H7 (cell line): Measurements from ENCODE around the gene BRD4. TPM values are rescaled to one million over a fixed set of nuclear protein-coding genes. Genes with fewer than 3 reads are reported as not detected.

Experiments
- DNase-seq: peaks from one replicate; pipeline ENCODE4 v3.0.0; 2012
- H3K27me3 ChIP-seq: 2 replicates; pipeline ENCODE4 v1.6.0; 2011; ENCODE audit warnings: mild to moderate bottlenecking, low read length; ENCODE audit not compliant: control insufficient read depth, insufficient read depth
- H3K36me3 ChIP-seq: replicated peaks from 2 replicates; pipeline ENCODE4 v1.5.1; 2011; ENCODE audit warnings: low read length; ENCODE audit not compliant: control insufficient read depth, insufficient read depth
- H3K4me3 ChIP-seq: 2 replicates; pipeline ENCODE4 v1.5.1; 2011; ENCODE audit warnings: low read depth, mild to moderate bottlenecking, control low read depth, low read length, moderate library complexity; ENCODE audit not compliant: insufficient read depth
- total RNA-seq: library from RNA; depleted of rRNA; stranded (reverse); fragments of >200 nt; shearing (Covaris generic); gene quantifications from 2 replicates; pipeline ENCODE4 v1.2.3, GENCODE V29; 2014; rRNA removed

Gene BRD4
- total RNA-seq, 1 experiment from 2014 or later = 24.8 TPM

DNA sequence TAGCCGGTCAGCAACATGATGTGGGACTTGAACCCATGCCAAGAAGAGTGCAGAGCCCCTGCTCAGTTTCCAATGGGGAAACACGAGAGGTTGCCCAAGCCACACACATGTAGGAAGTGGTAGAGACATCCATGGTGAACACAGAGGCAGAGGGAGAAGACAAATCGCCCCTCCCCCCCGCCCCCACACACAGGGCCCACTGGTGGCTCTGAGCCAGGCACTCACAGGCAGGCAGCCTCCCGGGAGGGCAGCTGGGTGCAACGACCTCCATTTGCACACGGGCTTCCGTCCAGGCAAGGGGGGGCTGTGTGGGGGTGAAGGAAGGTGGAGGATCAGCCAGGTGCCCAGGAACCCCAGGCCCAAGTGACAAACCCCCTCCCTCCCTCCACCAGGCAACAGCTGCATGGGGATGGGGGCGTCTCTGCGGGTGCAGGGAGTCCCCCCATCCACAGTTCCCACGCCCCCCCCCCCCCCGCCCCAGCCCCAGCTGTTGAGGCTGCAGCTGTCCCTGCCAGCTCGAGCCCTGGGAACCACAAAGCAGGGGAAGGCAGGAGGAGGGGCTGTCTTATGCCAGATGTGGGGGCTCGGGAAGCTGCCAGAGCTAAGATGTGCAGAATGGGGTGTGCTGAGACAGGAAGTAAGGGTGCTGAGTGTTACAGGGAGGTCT lies 134.9 kb downstream of the BRD4 start:
- peak; percentile 42 for DNase-seq
- Histone ChIP-seq H3K27me3 (no peaks in the 10 kb centered on the region), H3K36me3 (peaks cover 7% of the 10 kb centered on the region)

DNA sequence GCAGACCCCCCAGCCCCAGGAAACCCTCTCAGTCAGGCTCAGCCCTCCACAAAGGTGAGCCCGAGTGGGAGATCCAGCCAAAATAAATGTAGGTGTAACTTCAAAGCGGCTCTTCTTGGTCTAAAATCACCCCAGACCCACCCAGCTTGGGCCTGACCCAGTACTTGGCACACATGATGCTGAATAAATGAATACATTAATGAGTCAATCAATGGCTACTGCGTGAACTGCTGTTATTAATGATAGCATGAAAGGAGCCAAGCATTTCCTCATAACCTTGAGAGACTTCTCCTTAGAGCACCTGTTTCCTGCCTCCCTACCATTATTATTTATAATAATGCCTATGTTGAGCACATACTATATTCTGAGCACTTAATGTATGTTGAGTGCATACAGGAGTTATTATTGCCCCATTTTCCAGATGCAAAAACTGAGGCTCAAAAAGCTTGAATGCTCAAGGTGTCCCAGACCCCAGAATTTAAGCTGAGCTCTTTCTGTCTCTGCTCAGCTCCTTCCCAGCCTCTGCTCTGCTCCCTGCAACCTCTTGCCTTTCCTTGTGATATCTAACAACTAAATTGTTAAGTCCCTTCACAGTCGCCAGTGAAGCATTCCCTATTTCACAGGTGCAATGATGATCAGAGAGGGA lies 135.9 kb downstream of the BRD4 start:
- Histone ChIP-seq H3K36me3 (peaks cover 8% of the 10 kb centered on the region), H3K27me3 (no peaks in the 10 kb centered on the region), H3K4me3 (no peak overlapping the region)
- DNase-seq = peak; percentile 21

More for the DNA sequence above, 134.9 kb downstream of the BRD4 start:
- H3K4me3 ChIP-seq = no peak overlapping the region

DNA sequence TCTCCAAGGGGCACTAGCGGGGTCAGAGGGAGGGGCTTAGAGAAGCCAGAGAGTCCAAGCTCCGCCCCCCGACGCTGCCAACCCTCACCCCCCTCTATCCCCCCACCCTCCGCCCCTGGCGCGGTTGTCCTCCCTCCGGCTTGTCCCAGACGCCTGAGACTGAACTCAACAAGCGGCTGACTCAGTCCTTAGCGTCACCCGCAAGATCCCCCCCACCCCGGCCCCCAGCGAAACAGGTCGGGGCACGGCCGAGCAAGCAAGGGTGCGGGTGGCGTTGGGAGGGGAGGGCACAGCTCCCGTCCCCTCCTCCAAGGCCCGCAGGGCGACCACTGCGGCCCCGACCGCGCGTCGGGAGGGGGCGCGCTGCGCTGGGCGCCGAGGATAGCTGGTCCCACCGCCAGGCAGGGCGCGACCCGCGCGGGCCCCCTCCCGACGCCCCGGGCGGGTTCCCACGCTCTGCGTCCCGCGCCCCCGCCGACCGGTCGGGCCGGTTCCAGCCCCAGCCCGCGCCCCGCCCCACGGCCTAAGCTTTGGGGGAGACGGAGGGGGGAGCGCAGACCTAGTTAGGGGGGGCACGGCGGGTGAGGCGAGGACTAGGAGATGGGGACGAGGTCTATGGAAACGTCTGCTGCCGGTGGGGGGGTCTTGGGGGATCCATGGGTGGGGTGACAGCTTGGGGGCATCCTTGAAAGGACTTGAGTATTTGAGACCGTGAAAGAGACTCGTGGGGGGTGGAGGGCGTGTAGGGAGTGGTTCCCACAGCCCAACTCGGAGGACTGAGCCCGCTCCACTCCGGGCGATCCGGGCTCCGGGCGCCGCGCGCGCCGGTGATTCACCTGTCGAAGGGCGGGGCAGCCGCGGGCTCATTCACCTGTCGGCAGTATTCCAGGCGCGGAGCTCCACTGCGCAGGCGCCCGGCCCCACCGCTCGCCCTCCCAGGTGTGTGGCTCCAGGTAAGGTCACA lies 136.7 kb downstream of the BRD4 start:
- DNase-seq = peak; percentile 97
- Histone ChIP-seq H3K36me3 (peaks cover 11% of the 10 kb centered on the region), H3K27me3 (no peaks in the 10 kb centered on the region), H3K4me3 (peak overlapping the region; percentile 53)

DNA sequence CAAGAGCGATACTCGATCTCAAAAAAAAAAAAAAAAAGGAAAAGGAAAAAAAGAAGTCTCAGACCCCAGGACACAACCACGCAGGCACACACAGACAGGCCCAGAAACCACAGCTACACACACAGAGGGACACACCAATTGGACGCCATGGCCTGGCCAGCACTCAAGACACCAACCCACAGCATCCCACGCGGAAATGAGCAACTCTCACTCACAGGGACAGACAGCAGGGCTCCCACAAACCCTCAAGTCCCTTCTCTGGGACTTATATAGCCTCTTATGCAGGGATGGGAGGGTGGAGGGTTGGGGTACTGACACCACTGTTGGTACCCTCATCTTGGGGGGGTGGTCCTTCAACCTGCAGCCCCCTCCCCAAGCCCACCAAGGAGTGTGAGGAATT lies 137.4 kb downstream of the BRD4 start:
- Histone ChIP-seq H3K36me3 (peaks cover 11% of the 10 kb centered on the region), H3K4me3 (peak overlapping the region; percentile 53; the same call in 1 of the 2 replicates), H3K27me3 (no peaks in the 10 kb centered on the region)
- DNase-seq = no peak

DNA sequence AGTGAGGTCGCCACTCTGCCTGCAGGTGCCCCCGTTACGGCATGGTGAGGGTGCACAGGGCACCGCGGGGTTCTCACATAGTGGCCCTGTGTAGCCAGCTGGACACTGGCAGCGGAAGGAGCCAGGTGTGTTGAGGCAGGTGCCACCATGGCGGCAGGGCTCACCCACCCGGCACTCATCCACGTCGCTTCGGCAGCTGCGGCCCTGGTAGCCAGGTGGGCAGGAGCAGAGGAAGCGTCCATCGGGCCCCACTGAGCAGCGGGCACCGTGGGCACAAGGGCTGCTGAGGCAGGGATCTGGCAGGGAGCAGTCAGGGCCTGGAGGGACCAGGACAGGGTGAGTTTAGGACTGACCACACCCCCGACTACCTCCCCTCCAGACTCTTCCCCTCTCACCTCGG lies 140.4 kb downstream of the BRD4 start:
- peak; percentile 21 for DNase-seq
- H3K36me3 ChIP-seq = peaks cover 10% of the 10 kb centered on the region
- H3K27me3 ChIP-seq = no peaks in the 10 kb centered on the region
- no peak overlapping the region for H3K4me3 ChIP-seq

DNA sequence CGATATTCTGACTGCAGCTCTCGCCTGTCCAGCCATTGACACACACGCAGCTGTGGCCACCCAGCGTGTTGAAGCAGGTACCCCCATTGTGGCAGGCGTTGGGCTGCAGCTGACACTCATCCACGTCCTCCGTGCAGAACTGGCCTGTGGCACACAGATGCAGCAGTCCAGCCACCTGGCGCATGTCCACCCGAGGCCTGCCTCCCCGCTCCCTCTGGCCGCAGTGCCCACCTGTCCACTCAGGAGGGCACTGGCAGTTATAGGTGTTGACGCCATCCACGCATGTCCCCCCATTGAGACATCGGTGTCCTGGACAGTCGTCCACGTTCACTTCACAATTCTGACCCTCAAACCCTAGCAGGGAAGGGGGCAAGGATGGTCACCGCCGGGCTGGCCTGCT lies 140.8 kb downstream of the BRD4 start:
- Histone ChIP-seq H3K4me3 (no peak overlapping the region), H3K27me3 (no peaks in the 10 kb centered on the region), H3K36me3 (peaks cover 14% of the 10 kb centered on the region)
- DNase-seq = peak; percentile 11

DNA sequence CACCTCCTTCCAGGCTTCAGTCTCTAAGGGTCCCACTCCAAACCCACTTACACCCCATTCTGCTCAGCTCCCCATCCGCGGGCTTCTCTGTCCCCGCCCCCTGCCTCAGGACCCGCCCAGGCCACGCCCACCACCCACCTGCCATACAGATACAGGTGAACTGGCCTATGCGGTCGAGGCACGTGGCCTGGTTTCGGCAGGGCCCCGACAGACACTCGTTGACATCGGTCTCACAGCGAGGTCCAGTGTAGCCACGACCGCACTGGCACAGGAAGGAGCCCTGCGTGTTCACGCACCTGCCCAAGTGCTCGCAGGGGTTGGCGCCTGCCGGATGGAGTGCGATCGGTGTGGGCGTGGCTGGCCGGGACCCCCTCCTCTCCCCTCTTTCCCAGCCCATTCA lies 143.5 kb downstream of the BRD4 start:
- peak; percentile 83 for DNase-seq
- no peaks in the 10 kb centered on the region for H3K27me3 ChIP-seq
- no peak overlapping the region for H3K4me3 ChIP-seq
- H3K36me3 ChIP-seq = peaks cover 21% of the 10 kb centered on the region

DNA sequence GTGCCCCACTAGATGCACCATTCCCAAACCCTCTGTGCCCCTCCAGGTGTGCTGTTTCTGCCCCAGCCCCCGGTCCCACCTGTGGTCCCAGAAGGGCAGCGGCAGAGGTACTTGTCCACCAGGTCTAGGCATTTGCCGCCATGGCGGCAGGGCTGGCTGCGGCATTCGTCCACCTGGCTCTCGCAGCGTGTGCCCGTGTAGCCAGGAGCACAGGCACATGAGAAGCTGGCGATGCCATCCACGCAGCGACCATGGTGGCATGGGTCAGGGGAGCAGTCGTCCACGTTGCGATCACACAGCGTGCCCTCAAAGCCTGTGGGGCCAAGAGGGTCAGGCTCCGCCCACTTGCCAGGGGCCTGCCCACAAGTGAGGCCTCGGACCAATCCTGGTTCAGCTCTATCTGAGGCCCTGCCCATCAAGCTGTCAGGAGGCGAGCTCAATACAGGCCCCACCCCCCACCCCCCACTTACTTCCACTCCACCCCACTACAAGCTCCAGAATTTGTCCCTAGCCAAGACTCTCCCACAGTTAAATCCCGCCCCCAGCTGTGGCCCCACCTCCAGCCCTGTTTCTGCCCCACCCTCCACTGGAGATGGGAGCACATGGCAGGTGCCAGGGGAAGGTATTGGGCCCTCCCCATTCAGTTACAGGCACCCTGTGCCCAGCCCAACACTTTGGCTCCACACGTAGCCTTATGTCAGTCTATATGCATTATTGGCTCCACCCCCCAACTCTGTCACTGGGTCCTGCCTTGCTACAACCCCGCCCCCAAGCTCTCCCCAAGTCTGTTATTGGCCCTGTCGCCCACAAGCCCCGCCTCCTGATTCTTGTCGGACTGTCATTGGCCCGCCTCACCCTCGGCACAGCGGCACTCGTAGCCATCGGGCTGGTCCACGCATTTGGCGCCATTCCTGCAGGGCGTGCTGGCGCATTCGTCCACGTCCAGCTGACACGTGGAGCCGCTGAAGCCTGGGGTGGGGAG lies 145.0 kb downstream of the BRD4 start:
- peak; percentile 86 for DNase-seq
- no peak overlapping the region for H3K4me3 ChIP-seq
- peaks cover 24% of the 10 kb centered on the region for H3K36me3 ChIP-seq
- H3K27me3 ChIP-seq = no peaks in the 10 kb centered on the region

Other genes starting within 250 kb of the BRD4 start
- gene SYDE1, start 225.1 kb downstream of the BRD4 start, total RNA-seq = 13.7 and 17.5 TPM in 2 replicates
- gene NOTCH3, start 131.5 kb downstream of the BRD4 start, total RNA-seq = 47.0 and 52.1 TPM in 2 replicates
- gene EPHX3, start 100.1 kb downstream of the BRD4 start, total RNA-seq = 5.4 and 6.2 TPM in 2 replicates
- 24.4 and 25.1 TPM in 2 replicates for gene AKAP8, start 47.2 kb upstream of the BRD4 start, total RNA-seq
- 115 and 168 TPM in 2 replicates for gene AKAP8L, start 86.4 kb upstream of the BRD4 start, total RNA-seq
- 16.1 and 17.6 TPM in 2 replicates for gene WIZ, start 117.4 kb upstream of the BRD4 start, total RNA-seq
- not detected in 2 replicates for gene RASAL3, start 132.0 kb upstream of the BRD4 start, total RNA-seq
- gene PGLYRP2, start 147.0 kb upstream of the BRD4 start, total RNA-seq = not detected in 2 replicates
- not detected in 2 replicates for gene CYP4F22, start 176.0 kb upstream of the BRD4 start, total RNA-seq